Mesodermal cell (in vitro differentiated cells): ENCODE measurements around the gene TGFB1.
A peak's percentile ranks its signal among the peaks of the same experiment; 100 is the strongest.

Source experiments
- H3K27ac ChIP-seq: 2 replicates; pipeline ENCODE4 v1.7.0; 2013; ENCODE audit warnings: mild to moderate bottlenecking, low read depth, low read length, moderate library complexity; ENCODE audit not compliant: severe bottlenecking
- H3K36me3 ChIP-seq: 2 replicates; pipeline ENCODE4 v1.7.1; 2013; ENCODE audit warnings: mild to moderate bottlenecking, low read length, moderate library complexity; ENCODE audit not compliant: control insufficient read depth, insufficient read depth
- H3K4me1 ChIP-seq: one replicate; pipeline ENCODE4 v1.7.1; 2013; ENCODE audit warnings: mild to moderate bottlenecking, low read length; ENCODE audit not compliant: insufficient read depth, control insufficient read depth, poor library complexity, severe bottlenecking
- H3K4me3 ChIP-seq: 2 replicates; pipeline ENCODE4 v1.7.0; 2013; ENCODE audit warnings: low read length, control low read depth, mild to moderate bottlenecking; ENCODE audit not compliant: insufficient read depth, poor library complexity, severe bottlenecking; ENCODE audit errors: extremely low read depth
- H3K9me3 ChIP-seq: 2 replicates; pipeline ENCODE4 v1.7.1; 2013; ENCODE audit warnings: mild to moderate bottlenecking, low read length, moderate library complexity; ENCODE audit not compliant: control insufficient read depth
- WGBS, 2 experiments: methylation state at CpG; one replicate each; pipeline ENCODE4 v1.1.5; 2013; ENCODE audit warnings: missing lambda C conversion rate in 2 of 2; ENCODE audit not compliant: insufficient coverage in 2 of 2; 5-methylcytosine and 5-hydroxymethylcytosine counted together

TGFB1 gene

GRCh38 chr19:41321204-41321599 lies 32.5 kb downstream of the TGFB1 start:
- H3K27ac ChIP-seq: peak overlapping the region; percentile 99
- peaks cover 64% of the 10 kb centered on the region for H3K4me1 ChIP-seq
- H3K36me3 ChIP-seq: peaks cover 64% of the 10 kb centered on the region
- no peak overlapping the region for H3K4me3 ChIP-seq
- WGBS, 2 experiments: 92 to 98% methylated on average over 7 of the region's 7 CpGs
- H3K9me3 ChIP-seq: no peaks in the 10 kb centered on the region

DNA sequence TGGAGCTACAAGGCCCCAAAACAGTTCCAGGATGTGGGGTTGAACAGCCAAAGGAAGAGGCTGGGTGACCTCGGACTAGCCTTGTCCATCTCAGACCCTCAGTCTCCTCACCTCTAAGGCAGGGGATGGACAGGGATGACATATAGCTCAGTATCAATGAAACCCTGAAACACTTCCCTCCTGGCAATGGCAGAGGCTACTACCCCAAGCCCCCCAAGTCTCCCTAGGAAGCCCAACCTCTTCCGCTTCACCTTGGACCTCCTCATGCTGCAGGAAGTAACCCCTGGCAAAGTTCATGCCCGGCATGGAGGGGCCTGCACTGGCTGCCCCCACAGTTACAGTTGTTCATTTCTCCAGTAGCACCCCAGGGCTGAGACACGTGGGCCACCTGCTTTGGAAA lies 33.2 kb downstream of the TGFB1 start:
- no peak overlapping the region for H3K4me3 ChIP-seq
- peaks cover 70% of the 10 kb centered on the region for H3K36me3 ChIP-seq
- peaks cover 57% of the 10 kb centered on the region for H3K4me1 ChIP-seq
- H3K9me3 ChIP-seq: no peaks in the 10 kb centered on the region
- H3K27ac ChIP-seq: no peak overlapping the region
- 90 to 100% methylated on average over 3 of the region's 4 CpGs for WGBS, 2 experiments

DNA sequence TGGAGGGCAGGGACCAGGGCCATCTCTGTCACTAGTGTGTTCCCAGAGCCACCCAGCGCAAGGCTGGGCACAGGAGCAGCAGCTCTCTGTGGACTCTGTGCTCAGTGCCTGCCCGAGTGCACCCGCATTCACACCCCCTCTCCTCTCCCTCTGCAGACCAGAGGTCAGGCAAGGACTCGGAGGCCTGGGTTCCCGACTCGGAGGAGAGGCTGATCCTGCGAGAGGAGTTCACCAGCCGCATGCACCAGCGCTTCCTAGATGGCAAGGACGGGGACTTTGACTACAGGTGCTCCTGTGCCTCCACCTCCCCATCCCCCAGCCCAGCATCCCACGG lies 33.6 kb downstream of the TGFB1 start:
- peaks cover 75% of the 10 kb centered on the region for H3K36me3 ChIP-seq
- no peaks in the 10 kb centered on the region for H3K9me3 ChIP-seq
- peaks cover 54% of the 10 kb centered on the region for H3K4me1 ChIP-seq
- WGBS, 2 experiments: 93 to 98% methylated on average over 10 to 11 of the region's 11 CpGs
- no peak overlapping the region for H3K4me3 ChIP-seq
- peak overlapping the region; percentile 23 for H3K27ac ChIP-seq

DNA sequence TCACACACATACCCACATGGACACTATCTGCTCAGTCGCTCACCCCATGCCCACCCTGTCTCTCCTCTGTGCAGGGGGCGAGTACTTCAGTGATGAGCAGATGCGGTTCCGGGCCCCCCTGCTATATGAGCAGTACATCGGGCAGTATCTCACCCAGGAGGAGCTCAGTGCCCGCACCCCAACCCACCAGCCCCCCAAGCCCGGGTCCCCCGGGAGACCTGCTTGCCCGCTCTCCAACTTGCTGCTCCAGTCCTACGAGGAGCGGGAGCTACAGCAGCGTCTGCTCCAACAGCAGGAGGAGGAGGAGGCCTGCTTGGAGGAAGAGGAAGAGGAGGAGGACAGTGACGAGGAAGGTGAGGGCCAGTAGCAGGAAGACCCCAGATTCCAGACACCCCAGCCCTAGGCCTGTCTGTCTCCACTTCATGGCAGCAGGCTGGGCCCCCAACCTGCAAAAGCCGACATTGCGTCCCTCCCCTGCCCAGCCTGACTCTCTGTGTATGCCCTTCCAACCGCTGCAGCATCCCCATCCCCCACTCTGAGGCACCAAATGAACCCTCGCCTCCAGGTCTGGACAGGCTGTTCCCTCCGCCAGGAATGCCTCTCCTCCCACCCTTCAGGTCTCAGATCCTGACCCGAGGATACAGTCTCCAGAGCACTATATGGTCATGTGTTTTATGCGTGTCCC lies 34.1 kb downstream of the TGFB1 start:
- Histone ChIP-seq H3K4me3 (no peak overlapping the region), H3K9me3 (no peaks in the 10 kb centered on the region), H3K36me3 (peaks cover 80% of the 10 kb centered on the region), H3K27ac (peak overlapping the region; percentile 23), H3K4me1 (peaks cover 51% of the 10 kb centered on the region)
- WGBS, 2 experiments: 83 to 85% methylated on average over 12 to 17 of the region's 20 CpGs

GRCh38 chr19:41318696-41319499 lies 34.8 kb downstream of the TGFB1 start:
- H3K4me3 ChIP-seq: no peak overlapping the region

DNA sequence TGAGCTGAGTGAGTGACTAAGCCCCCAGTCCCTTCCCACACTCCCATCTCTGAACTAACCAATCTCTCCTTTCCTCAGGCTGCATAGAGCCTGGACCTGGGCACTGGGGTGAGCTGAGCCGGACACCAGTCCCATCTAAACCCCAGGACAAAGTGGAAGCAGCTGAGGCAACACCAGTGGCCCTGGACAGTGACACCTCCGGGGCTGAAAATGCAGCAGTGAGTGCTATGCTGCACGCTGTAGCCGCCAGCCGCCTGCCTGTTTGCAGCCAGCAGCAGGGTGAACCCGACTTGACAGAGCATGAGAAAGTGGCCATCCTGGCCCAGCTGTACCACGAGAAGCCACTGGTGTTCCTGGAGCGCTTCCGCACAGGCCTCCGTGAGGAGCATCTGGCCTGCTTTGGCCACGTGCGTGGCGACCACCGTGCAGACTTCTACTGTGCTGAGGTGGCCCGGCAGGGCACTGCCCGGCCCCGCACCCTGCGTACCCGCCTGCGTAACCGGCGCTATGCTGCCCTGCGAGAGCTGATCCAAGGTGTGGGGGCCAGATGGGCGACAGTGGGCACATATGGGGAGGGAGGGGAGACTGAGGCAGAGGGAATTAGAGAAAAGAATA lies 37.3 kb downstream of the TGFB1 start:
- Histone ChIP-seq H3K4me3 (no peak overlapping the region), H3K4me1 (peaks cover 21% of the 10 kb centered on the region), H3K27ac (no peak overlapping the region), H3K36me3 (peaks cover 87% of the 10 kb centered on the region), H3K9me3 (no peaks in the 10 kb centered on the region)
- WGBS, 2 experiments: 95 to 96% methylated on average over 24 of the region's 24 CpGs

More at GRCh38 chr19:41318696-41319499, 34.8 kb downstream of the TGFB1 start:
- H3K36me3 ChIP-seq: peaks cover 81% of the 10 kb centered on the region
- no peak overlapping the region for H3K27ac ChIP-seq
- no peaks in the 10 kb centered on the region for H3K9me3 ChIP-seq
- H3K4me1 ChIP-seq: peaks cover 43% of the 10 kb centered on the region
- 96 to 98% methylated on average over 17 to 18 of the region's 19 CpGs for WGBS, 2 experiments

GRCh38 chr19:41311613-41312012 lies 42.1 kb downstream of the TGFB1 start:
- Histone ChIP-seq H3K36me3 (peaks cover 61% of the 10 kb centered on the region), H3K4me1 (peaks cover 12% of the 10 kb centered on the region), H3K27ac (no peak overlapping the region), H3K4me3 (peak overlapping the region; percentile 72), H3K9me3 (no peaks in the 10 kb centered on the region)
- 91 to 97% methylated on average over 8 of the region's 8 CpGs for WGBS, 2 experiments

DNA sequence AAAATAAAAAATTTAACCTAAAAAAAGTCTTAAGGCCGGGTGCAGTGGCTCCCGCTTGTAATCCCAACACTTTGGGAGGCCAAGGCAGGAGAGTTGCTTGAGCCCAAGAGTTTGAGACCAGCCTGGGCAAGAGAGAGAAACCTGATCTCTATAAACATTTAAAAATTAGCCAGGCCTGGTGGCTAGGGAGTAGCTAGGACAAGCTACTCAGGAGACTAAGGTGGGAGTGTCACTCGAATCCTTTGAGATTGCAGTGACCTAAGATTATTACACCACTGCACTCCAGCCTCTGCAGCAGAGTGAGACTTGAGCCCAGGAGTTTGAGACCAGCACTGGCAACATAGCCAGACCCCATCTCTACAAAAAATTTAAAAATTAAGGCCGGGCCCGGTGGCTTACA lies 42.6 kb downstream of the TGFB1 start:
- peak overlapping the region; percentile 72 for H3K4me3 ChIP-seq
- peaks cover 61% of the 10 kb centered on the region for H3K36me3 ChIP-seq
- peaks cover 12% of the 10 kb centered on the region for H3K4me1 ChIP-seq
- H3K9me3 ChIP-seq: no peaks in the 10 kb centered on the region
- WGBS, 2 experiments: 68 to 71% methylated on average over 3 of the region's 5 CpGs
- H3K27ac ChIP-seq: peak overlapping the region; percentile 94

- Histone ChIP-seq H3K36me3 (peaks cover 61% of the 10 kb centered on the region), H3K4me3 (peak within 1 kb of the TSS; percentile 72), H3K27ac (peak within 1 kb of the TSS; percentile 94), H3K9me3 (no peaks in the 10 kb centered on the region), H3K4me1 (peaks cover 12% of the 10 kb centered on the region)
- 0% methylated on average over 41 to 45 of the region's 47 CpGs for WGBS, 2 experiments
Measured at GRCh38 chr19:41310033-41310831, 43.5 kb downstream of the TGFB1 start, which contains the start of gene CCDC97. TSS of gene CCDC97 (plus strand) at chr19:41310172. CDS start at chr19:41310311, 139 bp downstream.
